HuH-7 (cell line): ENCODE results near the gene MMEL1.
A peak's percentile ranks its signal among the peaks of the same experiment; 100 is the strongest.
"Not testable (repeated sequence)": the region's sequence is repeated elsewhere in the genome, so short reads cannot be mapped to it uniquely, and the experiment has no call there.

Experiments used
- DNase-seq: peaks from one replicate; pipeline ENCODE4 v3.0.0; 2011; ENCODE audit warnings: low spot score

Gene MMEL1

GRCh38 chr1:2628191-2628932 is 4.5 kb downstream of the MMEL1 start:
- no peak for DNase-seq

GRCh38 chr1:2627746-2628145 is 5.1 kb downstream of the MMEL1 start:
- DNase-seq = no peak

GRCh38 chr1:2625748-2626147 is 7.1 kb downstream of the MMEL1 start:
- not testable (repeated sequence) for DNase-seq

GRCh38 chr1:2625311-2625710 is 7.5 kb downstream of the MMEL1 start:
- no peak for DNase-seq

GRCh38 chr1:2624735-2625300 is 8.0 kb downstream of the MMEL1 start:
- no peak for DNase-seq

GRCh38 chr1:2623571-2624337 is 9.1 kb downstream of the MMEL1 start:
- DNase-seq = no peak

GRCh38 chr1:2617971-2618470 is 14.8 kb downstream of the MMEL1 start:
- no peak for DNase-seq

- no peak for DNase-seq
Observed at GRCh38 chr1:2614145-2614544, 18.7 kb downstream of the MMEL1 start.

GRCh38 chr1:2612591-2613365 is 20.0 kb downstream of the MMEL1 start:
- DNase-seq = no peak

GRCh38 chr1:2611621-2612437 is 21.0 kb downstream of the MMEL1 start:
- no peak for DNase-seq

GRCh38 chr1:2611031-2611501 is 21.8 kb downstream of the MMEL1 start:
- peak; percentile 62 for DNase-seq

GRCh38 chr1:2610036-2610959 is 22.5 kb downstream of the MMEL1 start:
- no peak for DNase-seq

- no peak for DNase-seq
Observed at GRCh38 chr1:2609319-2610035, 23.3 kb downstream of the MMEL1 start.

- DNase-seq = no peak
Observed at GRCh38 chr1:2607641-2608091, 25.1 kb downstream of the MMEL1 start.

GRCh38 chr1:2606881-2607621 is 25.8 kb downstream of the MMEL1 start:
- DNase-seq = no peak

GRCh38 chr1:2606396-2606880 is 26.4 kb downstream of the MMEL1 start:
- DNase-seq = no peak

- no peak for DNase-seq
Observed at GRCh38 chr1:2605509-2606395, 27.1 kb downstream of the MMEL1 start.
